Adrenal gland (tissue), 12 donors: Measurements from ENCODE around the gene C1QTNF12. TPM values are rescaled to one million over a fixed set of nuclear protein-coding genes. Genes with fewer than 3 reads are reported as not detected.

Experiments used
- DNase-seq, 7 donors: peaks; one replicate each; pipeline ENCODE4 v3.0.0-alpha.2; 2019 to 2020
- H3K27ac ChIP-seq, 5 donors: fragments of 200-600 bp; sonication (generic) in 4 of 5; 1 replicate in 3 of 5; 2 replicates in 2 of 5; pipeline versions ENCODE4 v1.5.1 to v1.8.0; 2016 to 2020; ENCODE audit warnings: mild to moderate bottlenecking in 1 of 5
- H3K27me3 ChIP-seq: fragments of 200-600 bp; 2 replicates; pipeline ENCODE4 v1.8.0; 2021
- H3K36me3 ChIP-seq, 2 donors: fragments of 200-600 bp; replicated peaks in 1 of 2; 1 replicate in 1 of 2; 2 replicates in 1 of 2; pipeline versions ENCODE4 v1.5.1 to v1.8.0; 2018 to 2022
- H3K4me1 ChIP-seq, 2 donors: fragments of 200-600 bp; replicated peaks in 1 of 2; 1 replicate in 1 of 2; 2 replicates in 1 of 2; pipeline versions ENCODE4 v1.5.1 to v1.8.0; 2018 to 2021
- H3K4me3 ChIP-seq, 4 donors: fragments of 200-600 bp; sonication (generic) in 3 of 4; one replicate each; pipeline ENCODE4 v1.5.1; 2016 to 2018
- H3K9me3 ChIP-seq, 3 donors: fragments of 200-600 bp; sonication (generic) in 1 of 3; replicated peaks in 1 of 3; 1 replicate in 2 of 3; 2 replicates in 1 of 3; pipeline versions ENCODE4 v1.5.1 to v1.8.0; 2016 to 2021
- POLR2A ChIP-seq, 2 donors: fragments of 450-650 bp; IDR thresholded peaks; one replicate each; pipeline ENCODE4 v1.6.1; 2017; ENCODE audit warnings: antibody characterized with exemption in 2 of 2, mild to moderate bottlenecking in 2 of 2, moderate library complexity in 1 of 2
- WGBS, 4 donors: extraction: QIAGEN DNeasy Blood & Tissue Kit in 2 of 4; methylation state at CpG; one replicate each; pipeline versions ENCODE4 v1.1.5 to v1.1.7; 2013 to 2017; 5-methylcytosine and 5-hydroxymethylcytosine counted together
- intact Hi-C, 2 donors: fragments of 100-400 bp; cut with DNase I; formaldehyde crosslinking; loops; one replicate each; pipeline versions ENCODE4 v1.14.1 to v1.15.0; 2022 to 2023
- polyA plus RNA-seq, 3 donors: library from polyadenylated mRNA; stranded (reverse); fragments of 200-250 nt in 2 of 3; fragments of 350-450 nt in 1 of 3; fragmentation: Illumina TruSeq in 1 of 3; extraction: RNeasy Lipid Tissue Mini Kit (QIAGEN cat#74804) in 1 of 3; gene quantifications; one replicate each; pipeline ENCODE4 v1.2.3, GENCODE V29; 2013 to 2014
- total RNA-seq, 9 donors: library from RNA; depleted of rRNA in 4 of 9; stranded (reverse); fragments of >200 nt in 4 of 9; fragments of 120-200 nt in 1 of 9; fragmentation: NEBNext Ultra II Directional in 1 of 9; extraction: Animal tissue kit (Norgen Biotek cat#: 25700) in 1 of 9; gene quantifications; one replicate each; pipeline versions ENCODE4 v1.1.0 to v1.2.4, GENCODE V29; 2013 to 2023
- TF ChIP-seq, protein P1 (sequence below), 6 experiments: fragments of 450-650 bp in 4 of 6; fragments of 200-600 bp in 2 of 6; sonication (generic) in 1 of 6; IDR thresholded peaks; 1 replicate in 5 of 6; 2 replicates in 1 of 6; pipeline versions ENCODE4 v1.5.1 to v1.8.0; 2016 to 2021; ENCODE audit warnings: antibody characterized with exemption in 6 of 6, mild to moderate bottlenecking in 2 of 6, moderate library complexity in 1 of 6
- donor health status: healthy with polysubstance abuse.
- donor health status: Bipolar disorder and iron deficiency.
- donor health status: DM: yes; HTN: yes; CAD: no.
- donor health status: DM: no; HTN: no; CAD: no.
- donor health status: DM: no; HTN: no; CAD: no.
- donor health status: DM: yes; HTN: yes; CAD: no.

The C1QTNF12 gene
- total and polyA plus RNA-seq, 12 donors, result 0.28 to 4.3 (median 1.3) TPM; not detected in 3

- no peaks in the 10 kb centered on the region for H3K36me3 ChIP-seq
- H3K27me3 ChIP-seq, result peaks cover 44% of the 10 kb centered on the region
- 70 to 74% methylated on average over 25 to 27 of the region's 27 CpGs; no CpG with 5 or more reads in 2 of the 4 donors for WGBS, 4 donors
- TF ChIP-seq, protein P1, sequence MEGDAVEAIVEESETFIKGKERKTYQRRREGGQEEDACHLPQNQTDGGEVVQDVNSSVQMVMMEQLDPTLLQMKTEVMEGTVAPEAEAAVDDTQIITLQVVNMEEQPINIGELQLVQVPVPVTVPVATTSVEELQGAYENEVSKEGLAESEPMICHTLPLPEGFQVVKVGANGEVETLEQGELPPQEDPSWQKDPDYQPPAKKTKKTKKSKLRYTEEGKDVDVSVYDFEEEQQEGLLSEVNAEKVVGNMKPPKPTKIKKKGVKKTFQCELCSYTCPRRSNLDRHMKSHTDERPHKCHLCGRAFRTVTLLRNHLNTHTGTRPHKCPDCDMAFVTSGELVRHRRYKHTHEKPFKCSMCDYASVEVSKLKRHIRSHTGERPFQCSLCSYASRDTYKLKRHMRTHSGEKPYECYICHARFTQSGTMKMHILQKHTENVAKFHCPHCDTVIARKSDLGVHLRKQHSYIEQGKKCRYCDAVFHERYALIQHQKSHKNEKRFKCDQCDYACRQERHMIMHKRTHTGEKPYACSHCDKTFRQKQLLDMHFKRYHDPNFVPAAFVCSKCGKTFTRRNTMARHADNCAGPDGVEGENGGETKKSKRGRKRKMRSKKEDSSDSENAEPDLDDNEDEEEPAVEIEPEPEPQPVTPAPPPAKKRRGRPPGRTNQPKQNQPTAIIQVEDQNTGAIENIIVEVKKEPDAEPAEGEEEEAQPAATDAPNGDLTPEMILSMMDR (IDR thresholded peaks at IDR 0.05), result no peak
- no peak for TF ChIP-seq POLR2A (IDR thresholded peaks at IDR 0.05)
- no peak overlapping the region for H3K27ac ChIP-seq
- DNase-seq, result no peak
- intact Hi-C loops, result no loop called here
- H3K9me3 ChIP-seq, result no peaks in the 10 kb centered on the region
- no peak overlapping the region for H3K4me3 ChIP-seq
- H3K4me1 ChIP-seq, result peaks cover 1 to 8% of the 10 kb centered on the region in 2 donors
Observed at GRCh38 chr1:1202831-1203560, 43.5 kb downstream of the C1QTNF12 start.

DNA sequence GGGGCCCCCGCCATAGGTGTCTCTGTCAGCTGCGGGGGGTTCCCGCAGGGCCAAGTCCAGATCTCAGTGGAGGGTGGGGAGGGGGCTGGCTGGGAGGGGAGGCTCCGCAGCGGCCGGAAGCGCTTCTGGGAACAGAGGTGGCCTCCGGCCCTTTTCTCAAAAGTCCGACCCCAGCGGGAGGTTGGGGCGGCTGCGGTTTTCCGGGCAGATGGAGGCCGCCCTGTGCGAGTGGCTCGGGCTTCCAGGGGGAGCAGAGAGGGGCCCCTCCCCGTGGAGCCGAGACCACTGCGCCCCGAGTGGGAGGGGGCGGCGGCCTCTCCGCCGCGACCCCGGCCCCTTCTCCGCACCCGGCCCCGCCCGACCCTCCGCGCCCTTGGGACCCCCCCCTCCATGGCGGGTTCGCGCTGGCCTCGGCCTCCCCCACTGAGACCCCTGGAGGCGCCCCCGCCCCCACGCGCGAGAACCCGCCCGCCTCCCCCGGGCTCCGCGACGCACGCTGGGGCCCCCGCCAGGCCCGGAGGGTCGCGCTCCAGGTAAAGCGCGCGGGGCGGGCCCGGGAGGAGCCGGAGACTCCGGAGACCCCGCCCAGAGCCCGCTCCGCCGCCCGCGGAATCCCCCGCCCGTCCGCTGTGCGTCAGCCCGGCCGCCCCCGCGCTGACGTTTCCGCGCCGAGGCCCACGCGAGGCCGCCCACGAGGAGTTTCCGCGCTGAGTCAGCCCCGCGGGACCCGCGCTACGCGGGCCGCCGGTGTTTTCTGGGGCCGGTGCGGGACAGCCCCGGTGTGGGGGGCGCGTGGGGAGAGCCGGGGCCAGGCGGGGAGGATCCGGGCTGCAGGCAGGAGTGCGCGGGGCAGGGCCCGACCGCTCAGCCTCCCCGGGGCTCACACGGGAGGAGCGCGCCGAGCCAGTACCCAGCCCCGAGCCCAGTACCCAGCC lies 45.4 kb downstream of the C1QTNF12 start:
- Histone ChIP-seq H3K4me3 (peak overlapping the region in 1 of 4 donors; percentile 69), H3K27ac (no peak overlapping the region), H3K4me1 (peaks cover 0 to 8% of the 10 kb centered on the region in 2 donors), H3K36me3 (no peaks in the 10 kb centered on the region), H3K27me3 (peaks cover 27% of the 10 kb centered on the region), H3K9me3 (no peaks in the 10 kb centered on the region)
- 0 to 16% (median 3%) methylated on average over 1 to 109 of the region's 109 CpGs for WGBS, 4 donors
- DNase-seq, result peak in 3 of 7 donors; percentile 12 to 28 (median 19)
- TF ChIP-seq, protein P1 (IDR thresholded peaks at IDR 0.05), result no peak
- TF ChIP-seq POLR2A (IDR thresholded peaks at IDR 0.05), result no peak
- intact Hi-C loops, result no loop called here

DNA sequence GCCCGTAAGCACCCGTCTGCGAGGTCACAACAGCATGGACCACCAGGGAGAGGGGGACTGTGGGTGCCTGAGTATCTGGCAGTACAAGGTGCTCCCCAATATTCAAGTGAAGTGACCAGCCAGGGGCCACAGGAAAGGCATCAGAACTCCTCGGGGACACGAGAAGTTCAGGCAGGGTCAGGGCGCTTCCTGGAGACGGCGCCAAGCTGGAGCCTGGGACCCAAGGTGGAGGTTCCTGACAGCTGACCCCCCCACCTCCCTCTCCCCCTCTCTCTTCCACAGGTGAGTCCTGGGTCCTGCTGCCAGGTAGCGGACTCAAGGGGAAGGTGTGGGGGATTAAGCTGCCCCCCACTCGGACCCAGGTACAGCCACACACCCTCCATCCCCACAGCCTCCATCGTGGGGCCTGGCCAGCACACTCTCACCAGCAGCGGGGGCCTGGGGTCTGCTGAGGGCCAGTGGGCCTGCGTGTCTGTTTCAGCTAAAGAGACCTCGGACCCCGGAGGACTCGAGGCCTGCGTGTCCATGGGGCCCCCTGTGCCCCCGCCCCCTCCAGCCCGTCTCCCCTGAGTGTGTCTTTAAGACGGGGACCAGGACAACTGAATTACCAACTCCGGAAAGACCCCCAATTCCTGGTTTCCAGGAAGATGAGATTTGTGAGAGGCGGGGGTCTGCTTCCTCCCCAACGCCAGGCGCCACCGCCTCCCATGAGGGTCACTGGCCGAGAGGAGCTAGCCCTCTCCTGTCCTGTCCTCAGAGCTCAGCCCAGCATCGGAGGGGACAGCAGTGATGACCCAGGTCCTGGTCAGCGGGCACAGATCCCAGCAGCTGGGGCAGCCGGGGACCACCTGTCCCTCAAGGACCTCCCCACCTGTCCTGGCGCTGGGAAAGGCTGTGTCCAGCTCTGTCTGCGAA lies 46.3 kb downstream of the C1QTNF12 start:
- no peak overlapping the region for H3K4me3 ChIP-seq
- peak in 2 of 7 donors; percentile 5 to 10 for DNase-seq

More for the DNA sequence above, 46.3 kb downstream of the C1QTNF12 start:
- Histone ChIP-seq H3K36me3 (no peaks in the 10 kb centered on the region), H3K27ac (no peak overlapping the region), H3K9me3 (no peaks in the 10 kb centered on the region), H3K27me3 (peaks cover 19% of the 10 kb centered on the region), H3K4me1 (peaks cover 0 to 8% of the 10 kb centered on the region in 2 donors)
- TF ChIP-seq POLR2A (IDR thresholded peaks at IDR 0.05), result no peak
- TF ChIP-seq, protein P1 (IDR thresholded peaks at IDR 0.05), result no peak
- WGBS, 4 donors, result 76 to 85% (median 78%) methylated on average over 15 to 31 of the region's 31 CpGs
- intact Hi-C loops, result no loop called here
